HCT116 (cell line): ENCODE measurements around the gene TEX29.

Experiments
- CTCF ChIP-seq, 3 experiments: fragments of 200-600 bp in 1 of 3; sonication (generic) in 1 of 3; IDR thresholded peaks in 2 of 3; conservative IDR thresholded peaks in 1 of 3; 2 replicates each; pipeline ENCODE4 v1.5.1; 2012 to 2017; ENCODE audit warnings: low read depth in 2 of 3, low read length in 2 of 3, antibody characterized with exemption in 1 of 3, borderline replicate concordance in 1 of 3, control low read depth in 1 of 3, mild to moderate bottlenecking in 1 of 3, mixed read lengths in 1 of 3, mixed run types in 1 of 3, moderate library complexity in 1 of 3; ENCODE audit not compliant: insufficient read depth in 1 of 3
- ELF1 ChIP-seq: IDR thresholded peaks from 2 replicates; pipeline ENCODE4 v1.6.1; 2012; ENCODE audit warnings: low read depth, borderline replicate concordance
- EZH2phosphoT487 ChIP-seq: fragments of 200-600 bp; IDR thresholded peaks from 2 replicates; pipeline ENCODE4 v1.6.1; 2018; ENCODE audit warnings: antibody characterized with exemption, borderline replicate concordance
- MAX ChIP-seq: IDR thresholded peaks from 2 replicates; pipeline ENCODE4 v1.6.1; 2012
- POLR2A ChIP-seq: IDR thresholded peaks from 2 replicates; pipeline ENCODE4 v1.7.0; 2011; ENCODE audit warnings: borderline replicate concordance; ENCODE audit not compliant: insufficient read depth, insufficient read length; ENCODE audit errors: extremely low read depth
- SRF ChIP-seq: IDR thresholded peaks from 2 replicates; pipeline ENCODE4 v1.6.1; 2012; ENCODE audit warnings: low read depth

DNA sequence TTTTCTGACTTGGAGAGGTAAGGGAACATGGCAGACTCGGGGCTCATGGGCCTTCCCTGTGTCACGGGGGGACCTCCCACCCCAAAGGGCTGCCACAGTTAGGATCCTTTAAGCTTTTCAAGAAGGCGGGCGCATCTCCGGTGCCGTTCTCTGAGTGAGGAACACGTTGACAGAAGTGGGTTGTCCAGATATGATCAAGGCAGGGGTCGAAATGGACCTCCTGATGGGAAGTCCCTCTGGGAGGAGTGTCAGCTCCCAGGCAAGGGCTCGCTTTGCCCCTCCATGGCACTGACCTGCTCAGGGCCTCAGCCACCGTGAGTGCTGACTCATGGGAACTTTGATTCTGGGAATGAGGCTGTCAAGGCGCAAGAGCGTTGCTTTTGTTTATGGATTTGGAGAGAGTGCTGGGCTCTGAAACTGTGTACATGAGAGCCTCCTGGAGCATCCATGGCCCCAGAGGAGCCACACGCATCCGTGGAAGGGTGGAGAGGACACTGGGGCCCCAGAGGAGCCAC, 6.5 kb upstream of the TEX29 start:
- no peak for TF ChIP-seq CTCF (IDR thresholded peaks at IDR 0.05 in 2 of 3, conservative IDR thresholded peaks at IDR 0.05 in 1 of 3; ENCODE audit: borderline replicate concordance in 1 of 3, insufficient read depth in 1 of 3, low read depth in 2 of 3, low read length in 2 of 3)
- no peak for TF ChIP-seq POLR2A
- TF ChIP-seq MAX = no peak
- TF ChIP-seq SRF = no peak
- no peak for TF ChIP-seq ELF1
- TF ChIP-seq EZH2phosphoT487 = no peak
